CD4-positive, alpha-beta T cell treated with Interleukin-17A for 4 hours (primary cell): Measurements from ENCODE around the gene SARNP.
"Not testable (repeated sequence)": the region's sequence is repeated elsewhere in the genome, so short reads cannot be mapped to it uniquely, and the experiment has no call there.

Experiments used
- DNase-seq: peaks from one replicate; pipeline ENCODE4 v3.0.0-alpha.2; 2020; ENCODE audit warnings: mixed read lengths

The SARNP gene

DNA sequence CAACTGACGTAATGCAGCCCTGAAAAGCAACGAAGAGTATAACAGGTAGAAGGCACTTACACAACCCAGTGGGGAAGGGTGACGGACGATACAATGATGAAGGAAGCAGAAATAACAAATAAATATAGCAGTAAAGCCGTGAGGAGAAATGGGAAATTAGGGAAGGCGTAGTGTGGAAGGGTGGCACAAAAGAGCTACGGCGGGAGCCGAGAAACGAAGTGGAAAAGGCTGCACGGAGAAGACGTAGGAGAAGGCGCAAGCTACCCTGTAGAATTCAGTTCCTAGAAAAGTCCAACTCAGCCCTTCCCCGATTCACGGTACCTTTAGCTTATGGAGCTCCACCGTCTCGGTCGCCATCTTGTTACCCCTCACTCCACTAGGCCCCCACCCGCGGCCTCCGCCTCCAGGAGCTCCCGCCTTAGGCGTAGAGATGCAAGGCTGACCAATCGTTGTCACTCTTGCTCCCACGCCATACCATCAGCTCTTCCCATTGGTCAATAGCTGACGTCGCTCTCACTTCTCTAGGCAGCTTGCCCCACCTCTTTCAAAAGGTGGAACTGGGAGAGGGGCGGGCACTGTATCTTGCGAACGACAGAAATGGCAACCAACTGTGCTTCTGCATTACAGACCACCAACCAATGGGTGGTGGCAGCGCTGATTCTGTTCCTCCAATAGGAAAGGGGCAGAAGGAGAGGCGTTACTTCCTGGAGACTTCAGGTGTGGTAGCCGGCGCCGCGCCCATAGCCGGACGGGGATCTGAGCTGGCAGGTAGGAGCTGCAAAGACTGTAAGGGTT is at the start of gene SARNP, which contains the start of gene ORMDL2:
Gene SARNP, minus strand, starts transcription at position 380 of the 795 bp plus-strand sequence. Its CDS starts 23 bp downstream, at position 357.
Gene ORMDL2, plus strand, starts transcription at position 697 of the 795 bp plus-strand sequence. CDS start 959 bp downstream, outside the sequence.
- peak; percentile 94 for DNase-seq

- not testable (repeated sequence) for DNase-seq
Observed at GRCh38 chr12:55866454-55867004, 49.0 kb upstream of the SARNP start.

DNA sequence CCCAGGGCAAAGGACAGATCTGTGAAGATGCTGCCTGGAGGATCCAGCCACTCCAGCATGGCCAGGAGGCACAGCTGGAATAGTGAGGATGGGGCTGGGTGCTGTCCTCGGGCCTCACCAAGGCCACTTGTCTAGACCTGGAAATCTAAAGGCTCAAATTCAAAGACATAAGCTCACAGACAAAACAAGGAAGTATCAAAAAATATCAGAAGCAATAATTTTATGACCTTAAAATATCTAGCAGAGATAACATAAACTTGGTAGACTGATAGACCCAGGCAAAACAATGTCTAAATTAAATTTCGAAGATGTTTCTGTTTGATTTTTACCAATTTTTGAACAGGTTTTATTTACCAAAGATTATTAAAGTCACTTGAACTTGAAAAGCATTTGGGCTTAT is 47.8 kb upstream of the SARNP start:
- no peak for DNase-seq

DNA sequence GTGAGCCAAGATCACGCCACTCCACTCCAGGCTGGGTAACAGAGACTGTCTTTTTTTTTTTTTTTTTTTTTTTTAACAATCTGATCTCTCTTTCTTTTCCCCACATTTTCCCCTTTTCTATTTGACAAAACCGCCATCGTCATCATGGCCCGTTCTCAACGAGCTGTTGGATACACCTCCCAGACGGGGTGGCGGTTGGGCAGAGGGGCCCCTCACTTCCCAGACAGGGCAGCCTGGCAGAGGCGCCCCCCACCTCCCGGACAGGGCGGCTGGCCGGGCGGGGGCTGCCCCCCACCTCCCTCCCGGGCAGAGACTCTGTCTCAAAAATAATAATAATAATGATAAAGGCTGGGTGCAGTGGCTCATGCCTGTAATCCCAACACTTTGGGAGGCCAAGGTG is 45.4 kb upstream of the SARNP start:
- not testable (repeated sequence) for DNase-seq

DNA sequence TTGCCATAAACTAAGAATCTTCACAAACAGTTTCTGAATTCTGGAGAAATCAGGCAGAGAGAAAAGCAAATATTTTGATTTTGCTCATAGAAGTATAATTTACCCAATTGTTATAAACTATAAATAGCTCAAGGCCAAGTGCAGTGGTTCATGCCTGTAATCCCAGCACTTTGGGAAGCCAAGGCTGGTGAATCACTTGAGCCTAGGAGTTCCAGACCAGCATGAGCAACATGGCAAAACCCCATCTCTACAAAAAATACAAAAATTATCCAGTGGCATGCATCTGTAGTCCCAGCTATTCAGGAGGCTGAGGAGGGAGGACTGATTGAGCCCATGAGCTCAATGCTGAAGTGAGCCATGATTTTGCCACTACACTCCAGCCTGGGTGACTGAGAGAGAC is 44.8 kb upstream of the SARNP start:
- DNase-seq, result no peak

DNA sequence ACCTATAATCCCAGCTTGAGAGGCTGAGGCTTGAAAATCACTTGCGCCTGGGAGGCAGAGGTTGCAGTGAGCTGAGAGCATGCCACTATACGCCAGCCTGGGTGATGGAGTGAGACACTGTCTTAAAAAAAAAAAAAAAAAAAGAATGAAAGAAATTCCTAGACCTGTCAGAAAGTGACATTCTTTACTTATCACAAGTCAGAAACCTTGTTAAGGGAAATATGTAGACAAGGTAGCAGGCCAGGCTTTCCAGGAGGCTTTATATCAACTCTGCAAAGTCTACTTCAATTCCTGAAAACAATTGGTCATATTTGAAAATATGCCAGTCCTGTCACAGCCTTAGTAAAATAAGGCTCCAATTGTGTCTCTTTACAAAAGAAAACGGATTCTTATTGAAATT is 44.3 kb upstream of the SARNP start:
- no peak for DNase-seq

DNA sequence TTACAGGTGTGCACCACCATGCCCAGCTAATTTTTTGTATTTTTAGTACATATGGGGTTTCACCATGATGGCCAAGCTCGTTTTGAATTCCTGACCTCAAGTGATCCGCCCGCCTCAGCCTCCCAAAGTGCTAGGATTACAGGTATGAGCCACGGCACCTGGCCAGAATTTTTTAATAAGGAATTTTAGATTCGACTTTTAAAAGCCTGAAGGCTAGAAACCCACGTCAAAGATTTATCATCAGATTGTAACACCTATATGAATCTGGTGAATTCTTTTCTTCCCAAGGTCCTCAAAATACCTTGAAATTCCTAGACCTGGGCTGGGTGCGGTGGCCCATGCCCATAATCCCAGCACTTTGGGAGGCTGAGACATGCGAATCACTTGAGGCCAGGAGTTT is 43.9 kb upstream of the SARNP start:
- DNase-seq, result no peak

DNA sequence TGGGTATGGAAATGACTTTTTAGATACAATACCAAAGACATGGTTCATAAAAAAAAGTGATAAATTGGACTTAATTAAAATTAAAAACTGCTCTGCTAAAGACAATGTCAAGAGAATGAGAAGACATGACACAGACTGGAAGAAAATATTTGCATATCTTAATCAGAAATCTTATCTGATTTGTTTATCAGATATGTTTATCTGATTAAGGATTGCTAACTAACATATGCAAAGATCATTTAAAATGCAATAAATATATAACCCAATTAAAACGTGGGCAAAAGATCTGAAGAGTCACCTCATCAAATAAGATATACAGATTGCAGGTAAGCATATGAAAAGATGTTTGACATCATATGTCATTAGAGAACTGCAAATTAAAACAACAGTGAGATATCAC is 35.2 kb upstream of the SARNP start:
- DNase-seq, result no peak

DNA sequence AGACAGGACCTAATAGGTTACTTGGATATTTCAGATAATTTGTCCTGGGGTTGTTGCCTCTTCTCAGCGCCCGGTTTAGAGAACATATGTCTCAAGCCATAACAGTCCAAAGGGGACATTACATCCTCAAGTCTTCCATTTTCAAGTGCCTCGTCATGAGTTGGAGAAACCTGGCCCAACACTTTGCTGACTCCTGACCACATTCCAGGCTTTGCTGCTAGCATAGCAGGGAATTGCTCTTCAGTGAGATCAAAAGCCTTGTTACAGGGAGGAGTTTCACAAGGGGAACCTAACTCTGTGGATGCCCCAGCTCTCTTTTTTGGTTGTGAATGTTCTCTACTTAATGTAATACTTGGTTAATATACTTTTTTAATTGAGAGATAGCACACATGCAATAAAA is 33.4 kb upstream of the SARNP start:
- no peak for DNase-seq

GRCh38 chr12:55850401-55850800 is 32.9 kb upstream of the SARNP start:
- DNase-seq, result no peak

DNA sequence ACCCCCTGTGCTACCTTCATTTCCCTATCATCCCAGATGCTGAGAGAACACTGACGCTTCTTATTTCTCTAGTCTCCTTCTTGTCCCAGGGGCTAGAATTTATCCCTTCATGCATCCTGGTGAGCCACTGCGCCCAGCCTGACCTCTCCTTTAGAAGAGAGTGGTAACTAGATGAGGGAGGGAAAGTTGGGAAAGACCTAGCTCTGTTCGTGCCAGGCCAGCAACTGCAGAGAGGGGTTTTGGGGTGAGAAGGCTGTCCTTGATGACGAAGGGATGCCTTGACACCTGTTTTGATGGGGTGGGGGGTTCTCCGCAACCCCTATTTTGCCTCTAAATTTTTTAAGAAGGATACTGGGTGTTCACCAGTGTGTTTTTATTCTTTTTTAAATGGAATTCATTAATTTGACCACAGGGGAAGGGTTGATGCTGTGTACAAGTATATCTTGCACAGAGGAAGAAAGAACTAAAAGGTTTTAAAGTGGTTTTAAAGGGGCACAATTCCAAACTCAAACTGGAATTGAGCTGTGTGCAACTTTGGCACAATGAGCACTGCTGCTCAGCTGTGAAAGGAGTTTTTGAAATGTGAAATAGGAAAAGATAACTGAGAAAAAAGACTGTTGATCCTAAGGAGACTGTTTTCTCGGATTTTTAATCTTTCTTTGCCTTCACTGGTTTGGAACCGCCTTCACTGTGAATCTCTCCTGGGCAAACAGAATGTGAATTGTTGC is 32.3 kb upstream of the SARNP start:
- no peak for DNase-seq

DNA sequence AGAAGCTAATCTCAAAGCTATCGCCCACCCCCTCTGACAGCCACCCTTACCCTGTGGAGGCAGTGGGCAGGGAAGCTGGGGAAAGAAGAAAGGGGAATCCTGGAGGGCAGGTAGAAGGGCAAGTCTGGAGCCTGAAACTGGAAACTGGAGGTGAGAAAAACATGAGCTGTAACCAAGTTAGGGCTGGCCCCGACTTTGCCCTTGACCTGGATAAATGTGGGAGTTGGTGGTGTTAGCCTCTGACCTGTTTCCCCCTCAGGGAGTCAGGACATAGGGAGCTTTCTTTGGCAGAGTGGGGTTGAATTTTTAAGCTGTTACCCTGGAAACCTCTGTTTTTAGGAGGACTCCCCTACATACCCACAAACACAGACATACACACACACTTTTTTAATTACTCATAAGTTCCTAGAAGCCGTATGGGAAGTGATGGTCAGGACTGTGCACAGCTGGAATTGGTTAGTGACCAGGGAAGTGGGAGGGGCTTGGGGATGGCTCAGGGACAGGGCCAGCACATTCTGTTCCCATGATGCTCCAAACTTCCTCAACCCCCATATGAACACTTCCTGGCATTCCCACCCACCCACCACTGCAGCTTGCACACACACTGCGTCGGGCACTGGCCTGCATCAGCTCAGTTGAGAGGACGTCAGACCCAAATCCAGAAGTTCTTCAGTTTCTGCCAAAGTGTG is 30.2 kb upstream of the SARNP start:
- no peak for DNase-seq

DNA sequence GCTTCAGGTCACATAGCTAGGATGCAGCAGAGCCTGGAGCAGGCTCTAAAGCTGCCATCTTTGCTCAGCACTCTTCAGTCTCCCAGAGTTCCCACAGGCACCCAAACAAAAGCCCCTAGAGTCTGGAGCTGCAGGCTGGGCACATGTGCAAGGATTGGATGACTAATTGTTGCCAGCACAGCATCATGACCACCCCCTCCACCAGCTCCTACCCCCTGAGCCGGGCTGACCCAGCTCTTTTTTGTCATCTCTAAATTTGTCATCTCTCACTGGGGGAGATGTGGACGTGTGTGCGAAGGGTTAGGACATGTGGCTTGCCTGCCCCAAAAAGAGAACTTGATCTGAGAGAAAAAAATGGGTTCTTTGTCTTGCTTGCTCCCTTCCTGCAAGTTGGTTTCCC is 29.5 kb upstream of the SARNP start:
- no peak for DNase-seq

DNA sequence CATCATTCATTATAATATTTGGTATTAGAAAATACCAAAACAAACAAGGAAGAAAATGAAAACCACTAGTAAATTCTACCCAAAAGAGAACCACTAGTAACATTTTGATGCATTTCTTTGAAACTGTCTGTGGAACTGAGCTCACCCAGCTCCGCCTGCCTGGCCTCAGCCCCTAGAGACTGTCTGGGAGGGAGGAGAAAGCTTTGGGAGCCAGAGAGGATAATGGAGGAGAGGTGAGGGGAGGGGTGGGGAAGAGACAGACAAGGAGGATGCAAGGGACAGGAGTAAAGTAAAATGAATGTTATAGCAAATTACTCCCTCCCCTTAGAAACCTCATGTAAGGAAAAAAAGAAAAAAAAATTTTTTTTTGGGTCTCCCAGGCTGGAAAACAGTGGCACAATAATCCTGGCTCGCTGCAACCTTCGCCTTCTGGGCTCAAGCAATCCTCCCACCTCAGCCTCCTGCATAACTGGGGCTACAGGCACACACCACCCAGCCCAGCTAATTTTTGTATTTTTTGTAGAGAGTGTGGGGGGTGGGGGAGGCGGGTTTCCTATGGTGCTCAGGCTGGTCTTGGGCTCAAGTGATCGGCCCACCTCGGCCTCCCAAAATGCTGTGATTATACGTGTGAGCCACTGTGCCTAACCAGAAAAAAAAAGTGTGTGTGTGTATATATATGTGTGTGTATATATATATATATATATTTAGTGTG is 28.4 kb upstream of the SARNP start:
- no peak for DNase-seq

DNA sequence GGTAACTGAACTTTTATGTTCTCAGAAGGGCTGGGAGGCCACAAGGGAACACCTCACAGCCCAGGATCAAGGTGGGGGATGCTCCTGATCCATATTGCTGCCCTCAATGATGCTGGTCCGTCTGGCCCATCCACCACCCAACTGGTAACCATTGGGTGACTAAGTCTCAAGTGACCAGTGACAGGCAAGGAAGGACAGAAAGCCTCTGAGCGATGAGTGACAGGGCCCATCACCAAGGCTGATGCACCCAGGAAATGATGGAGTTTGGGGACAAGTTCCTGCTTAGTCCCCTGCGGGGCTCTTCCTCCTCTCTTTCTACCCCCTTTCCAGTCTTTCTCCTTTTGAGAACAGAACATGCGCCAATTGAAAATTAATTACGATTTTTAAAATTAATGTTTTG is 27.8 kb upstream of the SARNP start:
- no peak for DNase-seq

DNA sequence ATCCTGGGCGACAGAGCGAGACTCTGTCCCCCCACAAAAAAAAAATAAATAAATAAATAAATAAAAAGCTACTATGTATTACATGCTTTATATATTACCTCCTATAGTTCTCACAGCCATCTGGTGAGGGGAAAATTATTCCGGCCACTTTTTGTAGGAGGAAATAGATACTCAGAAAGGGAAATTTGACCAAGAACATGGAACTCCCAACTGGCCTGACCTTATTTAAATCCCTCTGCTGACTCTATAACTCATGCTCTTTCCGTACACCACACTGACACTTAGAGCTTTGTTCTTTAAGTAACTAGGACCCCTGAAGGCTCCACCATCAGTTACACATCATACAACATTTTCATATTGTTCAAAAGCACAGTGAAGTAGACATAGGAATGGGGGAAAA is 27.4 kb upstream of the SARNP start:
- no peak for DNase-seq

DNA sequence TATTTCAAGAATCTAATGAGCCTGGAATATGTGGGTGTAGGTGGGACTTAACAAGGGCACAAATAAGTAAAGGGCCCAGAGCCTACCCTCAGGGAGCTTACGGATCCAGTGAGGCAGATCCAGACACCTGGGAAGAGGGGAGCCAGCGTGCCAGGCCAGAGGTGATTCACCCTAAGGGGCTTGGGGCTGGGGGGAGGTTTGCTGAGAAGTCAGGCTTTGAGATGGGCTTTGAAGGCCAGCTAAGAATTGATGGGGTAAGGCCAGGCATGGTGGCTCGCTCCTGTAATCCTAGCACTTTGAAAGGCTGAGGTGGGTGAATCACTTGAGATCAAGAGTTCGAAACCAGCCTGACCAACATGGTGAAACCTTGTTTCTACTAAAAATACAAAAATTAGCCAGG is 25.9 kb upstream of the SARNP start:
- DNase-seq, result no peak

- no peak for DNase-seq
Observed at GRCh38 chr12:55842681-55843429, 25.3 kb upstream of the SARNP start, which contains the start of gene MMP19. TSS of gene MMP19 (minus strand) at chr12:55842936. CDS start at chr12:55842830, 106 bp downstream.

DNA sequence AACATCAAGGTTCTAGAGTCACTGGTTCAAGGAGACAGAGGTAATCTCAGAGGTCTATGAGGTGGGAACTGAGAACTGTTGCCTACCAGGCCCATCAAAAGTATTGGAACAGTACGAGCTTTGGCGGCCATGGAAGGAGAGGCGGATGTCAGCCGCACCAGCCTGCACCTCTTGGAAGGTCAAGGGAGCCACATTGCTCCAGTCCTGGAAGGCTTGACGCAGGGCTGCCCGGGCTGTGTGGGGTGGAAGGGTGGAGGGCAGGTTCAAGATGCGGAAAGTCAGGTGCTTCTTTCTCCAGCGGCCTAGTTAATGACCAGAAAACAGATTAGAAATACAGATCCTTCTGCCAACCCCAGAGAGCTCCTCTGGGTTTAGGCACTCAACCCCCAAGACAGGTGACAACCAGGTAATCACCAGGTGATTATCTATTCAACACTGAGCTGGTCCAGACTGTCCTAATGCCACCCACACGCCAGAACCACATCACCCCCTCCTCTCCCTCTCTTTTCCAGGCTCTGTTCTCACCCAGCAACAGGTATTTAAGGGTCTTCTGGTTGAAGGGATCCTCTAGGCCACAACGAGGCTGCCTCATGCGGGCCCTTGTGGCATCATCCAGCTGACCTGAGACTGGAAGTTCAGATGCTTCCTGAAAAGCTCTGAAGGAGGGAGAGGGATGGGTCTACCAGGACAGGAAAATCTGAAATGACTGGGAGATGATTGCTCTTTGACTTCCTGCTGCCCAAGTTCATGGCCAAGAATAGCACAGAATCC is 23.2 kb upstream of the SARNP start:
- DNase-seq, result no peak

DNA sequence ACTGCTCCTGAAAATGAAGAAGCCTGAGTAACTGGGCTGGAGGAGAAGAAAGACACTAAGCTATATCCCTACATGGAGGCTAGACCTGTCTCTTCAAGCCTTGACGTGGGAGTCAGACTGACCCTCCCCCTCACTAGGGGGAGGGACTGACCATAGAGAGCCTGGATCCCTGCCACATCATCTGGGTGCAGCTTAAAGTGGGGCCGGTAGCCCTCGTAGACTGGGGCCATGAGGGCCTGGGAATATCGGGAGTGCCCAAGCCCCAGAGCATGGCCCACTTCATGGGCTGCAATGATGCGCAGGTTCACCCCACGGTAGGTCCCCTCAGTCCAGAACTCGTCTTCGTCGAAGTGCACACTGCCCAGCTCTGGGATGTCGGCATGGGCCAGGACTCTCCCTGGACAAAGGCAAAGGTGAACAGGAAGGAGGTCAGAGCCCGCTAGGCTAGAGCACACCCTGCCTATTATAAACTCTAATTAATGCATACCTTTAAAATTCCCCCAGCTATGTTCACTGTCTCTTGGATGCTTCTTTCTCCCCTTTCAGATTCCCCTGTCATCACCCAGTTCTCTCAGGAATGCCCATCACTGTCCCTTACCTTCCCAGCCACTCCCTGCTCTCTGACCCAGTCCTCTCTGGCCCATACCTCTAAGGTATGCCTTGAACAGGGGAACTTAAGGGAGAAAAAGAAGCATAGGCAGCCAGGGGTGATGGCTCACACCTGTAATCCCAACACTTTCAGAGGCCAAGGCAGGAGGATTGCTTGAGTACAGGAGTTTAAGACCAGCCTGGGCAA is 22.0 kb upstream of the SARNP start:
- DNase-seq, result no peak
